H1 (cell line): ENCODE measurements around the gene SLC10A2. TPM values are rescaled to one million over a fixed set of nuclear protein-coding genes. Genes with fewer than 3 reads are reported as not detected.

Experiments
- CTCF ChIA-PET: fragments of 300-600 bp; sonication (Branson Sonifier 250); formaldehyde crosslinking; loops from one replicate; lab custom pipeline; 2021; ENCODE audit not compliant: partially characterized antibody; lab: Charles Lee
- POLR2A ChIA-PET: fragments of 300-600 bp; sonication (Branson Sonifier 250); formaldehyde crosslinking; loops from one replicate; lab custom pipeline; 2021; ENCODE audit warnings: inconsistent platforms; ENCODE audit not compliant: partially characterized antibody; lab: Charles Lee
- DNase-seq, 2 experiments: peaks; one replicate each; pipeline versions ENCODE4 v3.0.0 to v3.0.0-alpha.2; 2010 to 2022; ENCODE audit warnings: low spot score in 2 of 2, low read depth in 1 of 2, mixed read lengths in 1 of 2
- FAIRE-seq: peaks from 2 replicates; lab custom pipeline; 2011; peaks lifted over from hg19 to GRCh38; lab: Jason Lieb, UNC
- H2AFZ ChIP-seq: 2 replicates; pipeline ENCODE4 v1.8.1; 2012; ENCODE audit warnings: low read length, inconsistent platforms
- H2AK5ac ChIP-seq: 2 replicates; pipeline ENCODE4 v1.6.1; 2013; ENCODE audit warnings: low read depth, low read length
- H2BK120ac ChIP-seq: replicated peaks from 2 replicates; pipeline ENCODE3; 2013; ENCODE audit warnings: low read depth, low read length, inconsistent platforms
- H2BK12ac ChIP-seq: 2 replicates; pipeline ENCODE4 v1.6.1; 2013; ENCODE audit warnings: low read depth, low read length
- H2BK15ac ChIP-seq: 2 replicates; pipeline ENCODE4 v1.6.1; 2013; ENCODE audit warnings: low read length
- H2BK20ac ChIP-seq: 2 replicates; pipeline ENCODE4 v1.6.1; 2013; ENCODE audit warnings: low read length
- H2BK5ac ChIP-seq: 2 replicates; pipeline ENCODE4 v1.6.1; 2013; ENCODE audit warnings: low read depth, low read length
- H3K14ac ChIP-seq: 2 replicates; pipeline ENCODE4 v1.6.1; 2013; ENCODE audit warnings: inconsistent platforms; ENCODE audit not compliant: insufficient read length
- H3K18ac ChIP-seq: 2 replicates; pipeline ENCODE4 v1.6.1; 2013; ENCODE audit warnings: low read length; ENCODE audit errors: extremely low read depth
- H3K23ac ChIP-seq: 2 replicates; pipeline ENCODE4 v1.6.1; 2013; ENCODE audit warnings: inconsistent platforms; ENCODE audit not compliant: insufficient read length
- H3K23me2 ChIP-seq: 2 replicates; pipeline ENCODE4 v1.6.1; 2013; ENCODE audit warnings: low read depth, low read length
- H3K27ac ChIP-seq: 2 replicates; pipeline ENCODE4 v1.6.1; 2011; ENCODE audit warnings: low read depth, low read length, inconsistent platforms
- H3K27me3 ChIP-seq, 4 experiments: replicated peaks in 1 of 4; 1 replicate in 1 of 4; 2 replicates in 3 of 4; pipeline versions ENCODE4 v1.6.1 to v1.8.1; 2011 to 2013; ENCODE audit warnings: low read length in 3 of 4, mild to moderate bottlenecking in 3 of 4, inconsistent platforms in 2 of 4, mixed read lengths in 2 of 4, moderate library complexity in 1 of 4; ENCODE audit not compliant: control insufficient read depth in 3 of 4, insufficient read depth in 3 of 4; ENCODE audit errors: extremely low read depth in 1 of 4
- H3K36me3 ChIP-seq, 4 experiments: 2 replicates each; pipeline versions ENCODE4 v1.6.1 to v1.8.1; 2011 to 2013; ENCODE audit warnings: mild to moderate bottlenecking in 4 of 4, low read length in 3 of 4, moderate library complexity in 2 of 4, control low read depth in 1 of 4, inconsistent platforms in 1 of 4; ENCODE audit not compliant: insufficient read depth in 4 of 4, control insufficient read depth in 2 of 4
- H3K4ac ChIP-seq: replicated peaks from 2 replicates; pipeline ENCODE3; 2013; ENCODE audit warnings: low read length, low read depth, mixed read lengths, inconsistent platforms; ENCODE audit not compliant: insufficient read length
- H3K4me1 ChIP-seq, 4 experiments: replicated peaks in 1 of 4; 1 replicate in 1 of 4; 2 replicates in 3 of 4; pipeline versions ENCODE4 v1.6.1 to v1.8.1; 2011 to 2013; ENCODE audit warnings: low read length in 3 of 4, inconsistent platforms in 2 of 4, mixed read lengths in 1 of 4; ENCODE audit not compliant: insufficient read depth in 4 of 4, control insufficient read depth in 3 of 4
- H3K4me2 ChIP-seq, 2 experiments: 2 replicates each; pipeline versions ENCODE4 v1.6.1 to v1.8.1; 2011 to 2013; ENCODE audit warnings: low read depth in 2 of 2, low read length in 2 of 2, control low read depth in 1 of 2, inconsistent platforms in 1 of 2, mild to moderate bottlenecking in 1 of 2; ENCODE audit not compliant: insufficient read depth in 1 of 2
- H3K4me3 ChIP-seq, 4 experiments: fragments of 200-600, 300-600 bp in 1 of 4; sonication (generic), shearing (Covaris generic), sonication (Bioruptor Twin) in 1 of 4; 2 replicates each; pipeline versions ENCODE4 v1.5.1 to v1.8.1; 2011 to 2016; ENCODE audit warnings: low read length in 4 of 4, low read depth in 3 of 4, control low read depth in 2 of 4, inconsistent platforms in 2 of 4, mild to moderate bottlenecking in 2 of 4, mixed read lengths in 1 of 4, moderate library complexity in 1 of 4; ENCODE audit not compliant: insufficient read depth in 2 of 4; ENCODE audit errors: extremely low read depth in 1 of 4
- H3K56ac ChIP-seq: replicated peaks from 2 replicates; pipeline ENCODE3; 2013; ENCODE audit warnings: low read depth, mild to moderate bottlenecking, mixed read lengths, low read length, inconsistent platforms; ENCODE audit not compliant: insufficient read length
- H3K79me1 ChIP-seq: 2 replicates; pipeline ENCODE4 v1.6.1; 2013; ENCODE audit warnings: low read depth, low read length, control low read depth
- H3K79me2 ChIP-seq, 2 experiments: 2 replicates each; pipeline versions ENCODE4 v1.6.1 to v1.8.1; 2012 to 2013; ENCODE audit warnings: low read length in 2 of 2, mild to moderate bottlenecking in 2 of 2, inconsistent platforms in 1 of 2; ENCODE audit not compliant: insufficient read depth in 2 of 2, control insufficient read depth in 1 of 2
- H3K9ac ChIP-seq, 4 experiments: replicated peaks in 1 of 4; 1 replicate in 1 of 4; 2 replicates in 3 of 4; pipeline versions ENCODE4 v1.6.1 to v1.8.1; 2011 to 2013; ENCODE audit warnings: low read depth in 3 of 4, low read length in 3 of 4, control low read depth in 2 of 4, mild to moderate bottlenecking in 2 of 4, moderate library complexity in 2 of 4, inconsistent platforms in 1 of 4; ENCODE audit errors: extremely low read depth in 1 of 4
- H3K9me3 ChIP-seq, 2 experiments: 2 replicates each; pipeline versions ENCODE4 v1.6.1 to v1.8.1; 2012 to 2013; ENCODE audit warnings: mild to moderate bottlenecking in 2 of 2, moderate library complexity in 2 of 2, control low read depth in 1 of 2, inconsistent platforms in 1 of 2, low read depth in 1 of 2, low read length in 1 of 2, mixed read lengths in 1 of 2; ENCODE audit not compliant: insufficient read depth in 2 of 2
- H4K20me1 ChIP-seq, 2 experiments: replicated peaks in 1 of 2; 2 replicates each; pipeline versions ENCODE3 to v1.8.1; 2011 to 2013; ENCODE audit warnings: inconsistent platforms in 2 of 2, low read length in 2 of 2, mild to moderate bottlenecking in 1 of 2; ENCODE audit not compliant: insufficient read depth in 2 of 2, control insufficient read depth in 1 of 2
- H4K5ac ChIP-seq: 2 replicates; pipeline ENCODE4 v1.6.1; 2013; ENCODE audit warnings: low read length, low read depth, mixed read lengths, inconsistent platforms; ENCODE audit not compliant: insufficient read length
- H4K8ac ChIP-seq: 2 replicates; pipeline ENCODE4 v1.8.0; 2013; ENCODE audit warnings: mild to moderate bottlenecking, moderate library complexity, low read length, inconsistent platforms; ENCODE audit not compliant: insufficient read depth; ENCODE audit errors: extremely low read depth
- H4K91ac ChIP-seq: replicated peaks from 2 replicates; pipeline ENCODE3; 2013; ENCODE audit warnings: low read length, mixed read lengths, inconsistent platforms; ENCODE audit not compliant: insufficient read length
- CEBPB ChIP-seq: IDR thresholded peaks from 2 replicates; pipeline ENCODE4 v1.6.1; 2012; ENCODE audit warnings: low read depth, low read length
- MAFK ChIP-seq: IDR thresholded peaks from 2 replicates; pipeline ENCODE4 v1.6.1; 2012; ENCODE audit warnings: low read depth, mild to moderate bottlenecking, improper control_type of control experiment, low read length
- NRF1 ChIP-seq: IDR thresholded peaks from 2 replicates; pipeline ENCODE4 v1.6.1; 2011; ENCODE audit warnings: mild to moderate bottlenecking, low read depth, low read length, improper control_type of control experiment
- PHF8 ChIP-seq: fragments of 200-600 bp; sonication (generic); conservative IDR thresholded peaks from 2 replicates; pipeline ENCODE4 v1.7.1; 2012; ENCODE audit warnings: low read depth, mild to moderate bottlenecking, inconsistent platforms, low read length, moderate library complexity
- TAF7 ChIP-seq: optimal IDR thresholded peaks from 2 replicates; pipeline ENCODE3; 2011; ENCODE audit warnings: low read depth, mild to moderate bottlenecking, inconsistent platforms, low read length, moderate library complexity, borderline replicate concordance
- YY1 ChIP-seq: IDR thresholded peaks from 2 replicates; pipeline ENCODE4 v1.6.1; 2011; ENCODE audit warnings: low read depth, mild to moderate bottlenecking, low read length
- WGBS, 2 experiments: shearing (Covaris generic) in 1 of 2; methylation state at CpG; one replicate each; pipeline versions ENCODE4 v1.1.6 to v1.1.7; 2013 to 2015; ENCODE audit warnings: low lambda C conversion rate in 2 of 2, mixed read lengths in 2 of 2, inconsistent platforms in 1 of 2, low coverage in 1 of 2, missing lambda C conversion rate in 1 of 2; ENCODE audit not compliant: insufficient replicate concordance in 2 of 2, insufficient coverage in 1 of 2, insufficient read length in 1 of 2; ENCODE audit errors: extremely low coverage in 1 of 2, missing lambda C conversion rate in 1 of 2; 5-methylcytosine and 5-hydroxymethylcytosine counted together
- polyA plus RNA-seq, 7 experiments: library from polyadenylated mRNA; depleted of rRNA in 3 of 7; stranded (reverse) in 5 of 7; unstranded in 2 of 7; fragments of >200 nt in 5 of 7; fragments of 200-250 nt in 2 of 7; gene quantifications; 1 replicate in 5 of 7; 2 replicates in 1 of 7; 4 replicates in 1 of 7; pipeline versions ENCODE4 v1.2.1 to v1.2.3, GENCODE V29; 2011 to 2013; ENCODE audit warnings: missing spikeins in 2 of 7, mixed read lengths in 2 of 7
- total RNA-seq: library from RNA; stranded (reverse); fragmentation: NEBNext Ultra II Directional; extraction: Animal tissue kit (Norgen Biotek cat#: 25700); gene quantifications from 2 replicates; pipeline ENCODE4 v1.2.1, GENCODE V29; 2021

The SLC10A2 gene
- total and polyA plus RNA-seq, 2 of the 8 experiments (the other 6 are each of a cell fraction or from before 2014, with no cell fraction given), result not detected

- H3K9ac ChIP-seq, result no peak overlapping the region
- POLR2A ChIA-PET, result no interaction called here
- DNase-seq, result no peak
- H3K9me3 ChIP-seq, result no peaks in the 10 kb centered on the region
- no peak overlapping the region for H2BK12ac ChIP-seq
- no peak overlapping the region for H2BK15ac ChIP-seq
- H3K4ac ChIP-seq, result no peak overlapping the region
- no peak for FAIRE-seq
- no peaks in the 10 kb centered on the region for H3K27me3 ChIP-seq
- H4K5ac ChIP-seq, result no peak overlapping the region
- no peaks in the 10 kb centered on the region for H3K79me1 ChIP-seq
- H3K23me2 ChIP-seq, result no peaks in the 10 kb centered on the region
- H3K4me1 ChIP-seq, result no peaks in the 10 kb centered on the region
- no peak overlapping the region for H2AK5ac ChIP-seq
- no peak overlapping the region for H3K18ac ChIP-seq
- no peaks in the 10 kb centered on the region for H3K36me3 ChIP-seq
- no peak overlapping the region for H2BK20ac ChIP-seq
- H4K8ac ChIP-seq, result no peak overlapping the region
- no peak overlapping the region for H2AFZ ChIP-seq
- H3K56ac ChIP-seq, result no peak overlapping the region
- no peak overlapping the region for H4K91ac ChIP-seq
- no peaks in the 10 kb centered on the region for H4K20me1 ChIP-seq
- H3K4me2 ChIP-seq, result no peak overlapping the region
- TF ChIP-seq PHF8, result no peak
- no peak for TF ChIP-seq NRF1
- no peak for TF ChIP-seq YY1
- no peak for TF ChIP-seq MAFK
- no peak for TF ChIP-seq TAF7
- TF ChIP-seq CEBPB, result no peak
- H3K14ac ChIP-seq, result no peak overlapping the region
- H2BK5ac ChIP-seq, result no peak overlapping the region
- no peaks in the 10 kb centered on the region for H3K79me2 ChIP-seq
- 94% methylated on average over 2 of the region's 2 CpGs; no CpG with 5 or more reads in 1 of the 2 experiments for WGBS, 2 experiments
- no peak overlapping the region for H2BK120ac ChIP-seq
- H3K4me3 ChIP-seq, result no peak overlapping the region
- CTCF ChIA-PET, result interaction anchor here (1.2 kb wide), 1 partner anchor 90 kb away, joined by 3 read pairs; no protein-coding TSS in a partner anchor
- H3K27ac ChIP-seq, result no peak overlapping the region
- H3K23ac ChIP-seq, result no peak overlapping the region
Observed at GRCh38 chr13:103030776-103031175, 35.4 kb downstream of the SLC10A2 start.
